ENCODE measurements around the gene OBP2A. TPM values are rescaled to one million over a fixed set of nuclear protein-coding genes. Genes with fewer than 3 reads are reported as not detected.
"Not testable (repeated sequence)": the region's sequence is repeated elsewhere in the genome, so short reads cannot be mapped to it uniquely, and the experiment has no call there.

OBP2A gene
- total RNA-seq, 1 donor from 2014 or later: not detected

DNA sequence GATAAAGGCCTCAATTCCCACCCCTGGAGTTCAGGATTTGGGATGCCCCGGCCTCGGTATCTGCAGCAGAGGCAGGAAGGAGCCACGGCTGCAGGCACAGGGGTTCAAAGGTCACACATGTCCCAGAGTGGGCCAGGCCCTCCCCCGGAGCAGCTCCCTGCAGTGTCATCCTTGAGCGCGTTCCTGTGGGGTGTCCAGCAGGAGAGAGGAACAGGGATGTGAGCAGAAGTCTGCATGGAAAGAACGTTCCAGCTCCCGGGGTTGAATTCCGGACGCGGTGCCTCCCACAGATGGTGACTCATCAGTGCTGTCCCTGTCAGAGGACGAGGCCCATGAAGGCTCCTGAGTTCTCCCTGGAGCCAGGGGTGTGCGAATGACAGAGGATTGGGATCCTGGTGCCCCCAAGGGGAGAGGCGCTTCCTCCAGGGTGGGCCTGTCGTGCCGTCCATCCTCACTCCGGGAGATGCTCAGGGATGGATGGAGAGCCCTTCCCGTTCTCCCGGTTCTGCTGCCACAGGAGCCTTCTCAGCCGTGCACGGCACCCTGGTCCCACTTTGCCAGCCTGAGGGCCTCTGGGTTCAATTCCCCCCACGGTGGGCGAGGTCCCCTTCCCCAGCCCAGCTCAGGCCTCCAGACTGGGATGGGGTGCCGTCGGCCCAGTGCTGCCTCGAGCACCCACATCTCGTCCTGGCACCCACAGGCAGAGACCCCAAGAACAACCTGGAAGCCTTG, 21.6 kb upstream of the OBP2A start:
- Histone ChIP-seq H3K27ac (no peak overlapping the region), H3K4me3 (no peak overlapping the region), H3K27me3 (no peaks in the 10 kb centered on the region), H3K9me3 (no peaks in the 10 kb centered on the region), H3K36me3 (no peaks in the 10 kb centered on the region), H3K4me1 (no peaks in the 10 kb centered on the region)
- TF ChIP-seq, protein P1, sequence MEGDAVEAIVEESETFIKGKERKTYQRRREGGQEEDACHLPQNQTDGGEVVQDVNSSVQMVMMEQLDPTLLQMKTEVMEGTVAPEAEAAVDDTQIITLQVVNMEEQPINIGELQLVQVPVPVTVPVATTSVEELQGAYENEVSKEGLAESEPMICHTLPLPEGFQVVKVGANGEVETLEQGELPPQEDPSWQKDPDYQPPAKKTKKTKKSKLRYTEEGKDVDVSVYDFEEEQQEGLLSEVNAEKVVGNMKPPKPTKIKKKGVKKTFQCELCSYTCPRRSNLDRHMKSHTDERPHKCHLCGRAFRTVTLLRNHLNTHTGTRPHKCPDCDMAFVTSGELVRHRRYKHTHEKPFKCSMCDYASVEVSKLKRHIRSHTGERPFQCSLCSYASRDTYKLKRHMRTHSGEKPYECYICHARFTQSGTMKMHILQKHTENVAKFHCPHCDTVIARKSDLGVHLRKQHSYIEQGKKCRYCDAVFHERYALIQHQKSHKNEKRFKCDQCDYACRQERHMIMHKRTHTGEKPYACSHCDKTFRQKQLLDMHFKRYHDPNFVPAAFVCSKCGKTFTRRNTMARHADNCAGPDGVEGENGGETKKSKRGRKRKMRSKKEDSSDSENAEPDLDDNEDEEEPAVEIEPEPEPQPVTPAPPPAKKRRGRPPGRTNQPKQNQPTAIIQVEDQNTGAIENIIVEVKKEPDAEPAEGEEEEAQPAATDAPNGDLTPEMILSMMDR (IDR thresholded peaks at IDR 0.05): no peak
- TF ChIP-seq POLR2A (IDR thresholded peaks at IDR 0.05): no peak
- no peak for TF ChIP-seq POLR2AphosphoS5 (IDR thresholded peaks at IDR 0.05; ENCODE audit: insufficient read depth in 1 of 2, low read depth in 1 of 2)
- no peak for DNase-seq (ENCODE audit: extremely low spot score in 2 of 2)
- intact Hi-C loops (cut with DNase I): no loop called here

DNA sequence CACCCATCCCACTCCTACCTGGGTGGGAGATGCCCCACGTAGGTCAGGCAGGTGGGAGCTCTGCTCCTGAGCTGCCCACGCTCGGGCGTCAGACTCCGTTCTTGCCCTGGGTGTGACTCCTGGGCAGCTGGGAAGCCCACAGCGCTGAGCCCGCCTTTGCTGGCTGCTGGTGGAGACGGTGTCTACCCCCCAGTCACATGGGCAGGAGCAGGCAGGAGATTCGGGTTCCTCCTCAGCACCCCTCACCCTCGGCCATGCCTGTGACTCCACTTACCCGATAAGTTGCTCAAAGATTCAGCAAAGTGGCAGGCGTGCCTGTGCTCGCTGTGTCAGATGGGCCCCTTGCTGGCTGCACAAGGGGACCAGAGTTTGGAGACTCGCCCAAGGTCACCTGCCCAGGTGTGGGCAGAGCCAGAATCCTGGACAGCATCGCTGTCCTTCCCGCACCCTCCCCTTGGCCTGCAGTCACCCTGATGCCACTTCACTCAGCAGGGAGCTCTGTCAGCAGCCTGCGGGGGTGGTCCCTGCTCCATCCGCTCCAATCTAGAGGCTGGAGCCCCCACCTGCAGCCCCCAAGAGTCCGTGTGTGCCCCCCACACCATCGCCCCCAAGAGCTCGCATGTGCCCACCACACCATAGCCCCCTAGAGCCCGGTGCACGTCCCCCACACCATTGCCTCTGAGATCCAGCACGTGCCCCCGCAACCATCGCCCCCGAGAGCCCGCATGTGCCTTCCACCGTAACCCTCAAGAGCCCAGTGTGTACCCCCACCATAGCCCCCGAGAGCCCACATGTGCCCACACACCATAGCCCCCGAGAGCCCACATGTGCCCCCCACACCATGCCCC, 20.5 kb upstream of the OBP2A start:
- no peak overlapping the region for H3K4me3 ChIP-seq
- TF ChIP-seq POLR2AphosphoS5 (IDR thresholded peaks at IDR 0.05; ENCODE audit: insufficient read depth in 1 of 2, low read depth in 1 of 2) (no peak), POLR2A (IDR thresholded peaks at IDR 0.05) (no peak)
- TF ChIP-seq, protein P1 (IDR thresholded peaks at IDR 0.05): no peak
- no peak for DNase-seq (ENCODE audit: extremely low spot score in 2 of 2)
- H3K9me3 ChIP-seq: no peaks in the 10 kb centered on the region
- no peak overlapping the region for H3K27ac ChIP-seq
- H3K27me3 ChIP-seq: no peaks in the 10 kb centered on the region
- H3K36me3 ChIP-seq: no peaks in the 10 kb centered on the region
- intact Hi-C loops (cut with DNase I): no loop called here
- no peaks in the 10 kb centered on the region for H3K4me1 ChIP-seq

DNA sequence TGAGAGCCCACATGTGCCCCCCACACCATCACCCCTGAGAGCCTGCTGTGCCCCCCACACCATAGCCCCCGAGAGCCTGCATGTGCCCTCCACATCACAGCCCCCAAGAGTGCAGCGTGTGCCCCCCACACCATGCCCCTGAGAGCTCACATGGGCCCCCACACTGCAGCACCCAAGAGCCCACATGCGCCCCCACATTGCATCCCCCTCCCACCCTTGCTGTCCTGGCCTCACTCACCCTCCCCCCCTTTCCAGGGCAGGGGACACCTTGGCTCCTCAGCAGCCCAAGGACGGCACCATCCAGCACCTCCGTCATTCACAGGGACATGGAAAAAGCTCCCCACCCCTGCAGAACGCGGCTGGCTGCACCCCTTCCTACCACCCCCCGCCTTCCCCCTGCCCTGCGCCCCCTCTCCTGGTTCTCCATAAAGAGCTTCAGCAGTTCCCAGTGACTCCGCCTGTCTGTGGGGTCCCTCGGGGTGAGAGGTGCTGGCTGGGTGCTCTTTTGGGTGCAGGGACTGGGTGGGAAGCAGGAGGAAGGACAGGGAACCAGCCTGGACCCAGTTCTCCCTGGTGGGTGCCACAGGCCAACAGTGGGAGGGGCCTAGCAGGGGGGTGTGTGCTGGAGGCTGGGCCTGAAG, 19.7 kb upstream of the OBP2A start:
- no peaks in the 10 kb centered on the region for H3K4me1 ChIP-seq
- H3K27me3 ChIP-seq: no peaks in the 10 kb centered on the region
- H3K36me3 ChIP-seq: no peaks in the 10 kb centered on the region
- H3K4me3 ChIP-seq: no peak overlapping the region
- intact Hi-C loops (cut with DNase I): no loop called here
- no peak overlapping the region for H3K27ac ChIP-seq
- DNase-seq (ENCODE audit: extremely low spot score in 2 of 2): no peak
- TF ChIP-seq POLR2A (IDR thresholded peaks at IDR 0.05): no peak
- no peak for TF ChIP-seq POLR2AphosphoS5 (IDR thresholded peaks at IDR 0.05; ENCODE audit: insufficient read depth in 1 of 2, low read depth in 1 of 2)
- TF ChIP-seq, protein P1 (IDR thresholded peaks at IDR 0.05): no peak
- H3K9me3 ChIP-seq: no peaks in the 10 kb centered on the region

DNA sequence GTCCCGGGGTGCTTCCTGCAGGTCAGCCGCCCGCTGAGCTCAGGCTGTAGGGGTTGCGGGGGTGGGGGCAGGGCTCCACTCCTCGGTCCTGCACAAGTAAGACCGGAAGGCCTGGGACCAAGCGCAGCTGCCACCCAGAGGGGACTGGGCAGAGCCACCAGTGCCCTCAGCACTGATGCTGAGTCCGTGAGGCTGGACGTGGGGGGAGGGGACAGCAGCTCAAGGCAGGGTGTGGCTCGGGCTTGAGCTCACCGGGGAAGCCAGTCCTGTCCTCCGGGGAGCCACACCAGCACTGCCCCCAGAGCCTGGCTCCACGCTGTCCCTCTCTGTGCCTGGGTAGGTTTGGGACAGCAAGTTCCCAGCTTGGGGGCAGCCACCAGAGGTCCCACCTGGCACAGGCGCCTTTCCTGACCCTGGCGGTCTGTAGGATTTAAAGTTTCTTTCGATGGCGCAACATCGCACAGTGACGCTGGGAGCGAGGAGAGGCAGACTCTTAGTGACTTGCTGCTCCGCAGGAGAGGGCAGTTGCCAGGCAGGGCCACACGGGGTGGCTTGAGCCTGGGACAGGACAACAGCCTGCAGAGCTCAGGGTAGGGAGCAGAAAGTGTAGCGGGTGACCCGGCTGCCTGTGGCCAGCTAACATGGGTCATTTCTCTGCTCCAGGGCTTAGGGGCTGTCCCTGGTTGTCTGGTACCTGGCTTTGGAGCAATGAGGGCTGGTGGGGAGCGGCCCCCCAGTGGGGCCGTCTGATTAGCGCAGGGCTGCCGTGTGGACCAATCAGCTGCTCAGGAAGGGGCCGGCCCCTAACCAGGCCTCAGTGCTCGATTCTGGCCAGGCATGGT, 19.0 kb upstream of the OBP2A start:
- H3K36me3 ChIP-seq: no peaks in the 10 kb centered on the region
- no peak for TF ChIP-seq POLR2A (IDR thresholded peaks at IDR 0.05)
- no peak for DNase-seq (ENCODE audit: extremely low spot score in 2 of 2)
- no peak overlapping the region for H3K4me3 ChIP-seq
- H3K27ac ChIP-seq: no peak overlapping the region
- H3K4me1 ChIP-seq: no peaks in the 10 kb centered on the region
- intact Hi-C loops (cut with DNase I): no loop called here
- H3K27me3 ChIP-seq: no peaks in the 10 kb centered on the region
- H3K9me3 ChIP-seq: no peaks in the 10 kb centered on the region

DNA sequence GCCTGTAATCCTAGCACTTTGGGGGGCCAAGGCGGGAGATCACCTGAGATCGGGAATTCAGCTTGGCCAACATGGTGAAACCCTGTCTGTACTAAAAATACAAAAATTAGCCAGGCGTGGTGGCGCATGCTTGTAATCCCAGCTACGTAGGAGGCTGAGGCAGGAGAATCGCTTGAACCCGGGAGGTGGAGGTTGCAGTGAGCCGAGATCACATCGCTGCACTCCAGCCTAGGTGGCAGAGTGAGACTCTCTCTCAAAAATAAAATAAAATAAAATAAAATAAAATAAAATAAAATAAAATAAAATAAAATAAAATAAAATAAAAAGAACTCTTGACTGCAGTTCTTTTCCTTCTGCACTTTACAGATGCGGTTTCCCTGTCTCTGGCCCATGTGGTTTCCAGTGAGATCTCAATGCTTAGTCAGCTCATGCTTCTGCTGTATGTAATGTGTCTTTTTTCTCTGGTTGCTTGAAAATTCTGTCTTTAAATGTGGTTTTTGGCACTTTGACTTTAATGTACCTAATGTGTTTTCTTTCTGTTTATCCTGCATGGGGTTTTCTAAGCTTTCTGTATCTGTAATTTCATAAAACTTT, 17.0 kb upstream of the OBP2A start:
- H3K27ac ChIP-seq; intact Hi-C loops (cut with DNase I); H3K27me3 ChIP-seq; DNase-seq (ENCODE audit: extremely low spot score in 2 of 2); H3K4me3 ChIP-seq; H3K36me3 ChIP-seq; H3K4me1 ChIP-seq; H3K9me3 ChIP-seq: not testable (repeated sequence)
